ENCODE measurements around the gene VPS4A. TPM values are rescaled to one million over a fixed set of nuclear protein-coding genes. Genes with fewer than 3 reads are reported as not detected.

Gene VPS4A
- total RNA-seq, result 28.7 and 33.5 TPM in 2 replicates

GRCh38 chr16:69310653-69311532, at the start of gene VPS4A:
Gene VPS4A, plus strand, starts transcription at chr16:69311350. Its CDS starts 162 bp downstream, at chr16:69311512.

GRCh38 chr16:69330286-69331109, 19.3 kb downstream of the VPS4A start, which contains the start of gene PDF:
Gene PDF, minus strand, starts transcription at chr16:69330588. Its CDS starts 18 bp downstream, at chr16:69330570.

GRCh38 chr16:69339289-69340094, 28.3 kb downstream of the VPS4A start, which contains the start of the genes COG8 and NIP7:
Gene COG8, minus strand, starts transcription at chr16:69339564. Its CDS starts 12 bp downstream, at chr16:69339552.
Gene NIP7, plus strand, starts transcription at chr16:69339772. Its CDS starts 58 bp downstream, at chr16:69339830.

GRCh38 chr16:69351309-69352027, 40.3 kb downstream of the VPS4A start, which contains the start of gene TMED6:
Gene TMED6, minus strand, starts transcription at chr16:69351786. Its CDS starts 33 bp downstream, at chr16:69351753.

Other genes starting within 250 kb of the VPS4A start
- 2.4 and 7.6 TPM in 2 replicates for gene HAS3, start 205.7 kb upstream of the VPS4A start, total RNA-seq
- gene CHTF8, start 178.8 kb upstream of the VPS4A start, total RNA-seq, result 30.0 and 31.6 TPM in 2 replicates
- 14.6 and 16.4 TPM in 2 replicates for gene UTP4, start 178.7 kb upstream of the VPS4A start, total RNA-seq
- 43.2 and 58.3 TPM in 2 replicates for gene SNTB2, start 124.2 kb upstream of the VPS4A start, total RNA-seq
- gene PDF, start 19.2 kb downstream of the VPS4A start, total RNA-seq, result 7.1 and 9.5 TPM in 2 replicates
- 23.6 and 31.8 TPM in 2 replicates for gene COG8, start 28.2 kb downstream of the VPS4A start, total RNA-seq
- 16.4 and 19.8 TPM in 2 replicates for gene NIP7, start 28.4 kb downstream of the VPS4A start, total RNA-seq
- 0.28 TPM in 1 of 2 replicates, not detected in the other for gene TMED6, start 40.4 kb downstream of the VPS4A start, total RNA-seq
- gene TERF2, start 74.7 kb downstream of the VPS4A start, total RNA-seq, result 10.7 and 12.1 TPM in 2 replicates
- 55.5 and 67.8 TPM in 2 replicates for gene CYB5B, start 113.3 kb downstream of the VPS4A start, total RNA-seq

Measured in smooth muscle cell of bladder (primary cell).